ENCODE data around the gene CSRP3. TPM values are rescaled to one million over a fixed set of nuclear protein-coding genes. Genes with fewer than 3 reads are reported as not detected.

Gene CSRP3
- total and polyA plus RNA-seq, 8 donors, result 0.15 to 1.7 (median 0.31) TPM; not detected in 5

DNA sequence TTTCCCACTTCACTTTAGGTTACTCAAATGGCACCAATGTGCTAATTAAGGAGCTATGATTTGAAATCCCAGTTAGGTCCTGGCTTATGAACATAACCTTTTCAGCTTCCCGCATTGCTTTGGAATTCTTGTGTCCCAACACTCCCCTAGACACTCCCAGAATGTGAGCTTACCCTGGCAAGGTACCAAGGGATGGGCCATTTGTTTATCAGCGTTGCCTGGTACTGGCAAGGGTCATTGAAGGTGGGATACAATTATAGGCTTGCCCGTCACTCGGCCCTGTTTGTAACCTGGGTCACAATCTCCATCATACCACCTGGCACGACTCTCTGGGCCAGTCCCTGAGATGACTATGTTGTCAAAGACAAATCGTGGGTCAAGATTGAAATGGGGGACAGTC, 5.4 kb downstream of the CSRP3 start:
- Histone ChIP-seq H3K27ac (no peak overlapping the region), H3K9me3 (no peaks in the 10 kb centered on the region), H3K27me3 (no peaks in the 10 kb centered on the region), H3K4me3 (no peak overlapping the region), H3K36me3 (no peaks in the 10 kb centered on the region), H3K4me1 (peaks cover 0 to 19% (median 8%) of the 10 kb centered on the region in 4 donors)
- DNase-seq, result no peak
- 69 to 84% (median 81%) methylated on average over 6 of the region's 6 CpGs for WGBS, 5 donors
- TF ChIP-seq EP300 (IDR thresholded peaks at IDR 0.05), result no peak
- no peak for TF ChIP-seq POLR2A (IDR thresholded peaks at IDR 0.05)
- intact Hi-C loops (cut with DNase I; ENCODE audit: low total_unique reads), result no loop called here

- TF ChIP-seq POLR2AphosphoS5 (IDR thresholded peaks at IDR 0.05), result no peak
- TF ChIP-seq, protein P1, sequence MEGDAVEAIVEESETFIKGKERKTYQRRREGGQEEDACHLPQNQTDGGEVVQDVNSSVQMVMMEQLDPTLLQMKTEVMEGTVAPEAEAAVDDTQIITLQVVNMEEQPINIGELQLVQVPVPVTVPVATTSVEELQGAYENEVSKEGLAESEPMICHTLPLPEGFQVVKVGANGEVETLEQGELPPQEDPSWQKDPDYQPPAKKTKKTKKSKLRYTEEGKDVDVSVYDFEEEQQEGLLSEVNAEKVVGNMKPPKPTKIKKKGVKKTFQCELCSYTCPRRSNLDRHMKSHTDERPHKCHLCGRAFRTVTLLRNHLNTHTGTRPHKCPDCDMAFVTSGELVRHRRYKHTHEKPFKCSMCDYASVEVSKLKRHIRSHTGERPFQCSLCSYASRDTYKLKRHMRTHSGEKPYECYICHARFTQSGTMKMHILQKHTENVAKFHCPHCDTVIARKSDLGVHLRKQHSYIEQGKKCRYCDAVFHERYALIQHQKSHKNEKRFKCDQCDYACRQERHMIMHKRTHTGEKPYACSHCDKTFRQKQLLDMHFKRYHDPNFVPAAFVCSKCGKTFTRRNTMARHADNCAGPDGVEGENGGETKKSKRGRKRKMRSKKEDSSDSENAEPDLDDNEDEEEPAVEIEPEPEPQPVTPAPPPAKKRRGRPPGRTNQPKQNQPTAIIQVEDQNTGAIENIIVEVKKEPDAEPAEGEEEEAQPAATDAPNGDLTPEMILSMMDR (IDR thresholded peaks at IDR 0.05), result no peak
- intact Hi-C loops (cut with DNase I; ENCODE audit: low total_unique reads), result no loop called here
- 87 to 92% (median 91%) methylated on average over 4 of the region's 4 CpGs for WGBS, 5 donors
Measured at GRCh38 chr11:19194620-19195308, 7.0 kb downstream of the CSRP3 start.

DNA sequence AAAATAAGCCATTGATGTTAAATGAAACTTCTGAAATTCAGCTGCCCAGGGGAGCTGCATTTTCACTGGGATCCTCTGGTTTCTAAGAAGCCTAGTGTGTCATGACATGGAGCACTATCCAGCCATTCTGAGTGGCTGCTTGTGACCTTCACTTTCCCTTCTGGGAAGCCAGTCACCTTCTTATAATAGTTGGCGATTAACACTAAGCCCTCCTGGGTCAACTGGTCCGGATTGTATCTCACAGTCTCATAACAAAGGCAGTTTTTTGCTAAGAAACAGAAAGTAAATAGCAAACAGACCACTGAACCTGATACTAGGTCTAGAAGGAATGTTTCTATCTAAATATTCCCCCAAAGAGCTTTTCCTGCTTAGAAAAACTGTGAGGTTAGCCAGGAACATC, 7.9 kb downstream of the CSRP3 start:
- H3K4me3 ChIP-seq, result no peak overlapping the region
- whole genome bisulfite sequencing, 5 donors, result 29 to 63% (median 39%) methylated on average over 2 of the region's 2 CpGs
- H3K36me3 ChIP-seq, result no peaks in the 10 kb centered on the region
- peaks cover 0 to 1% (median 0%) of the 10 kb centered on the region in 4 donors for H3K4me1 ChIP-seq
- no peak overlapping the region for H3K27ac ChIP-seq
- TF ChIP-seq, protein P1 (IDR thresholded peaks at IDR 0.05), result no peak
- TF ChIP-seq EP300 (IDR thresholded peaks at IDR 0.05), result no peak
- no peak for TF ChIP-seq POLR2AphosphoS5 (IDR thresholded peaks at IDR 0.05)
- no peak for TF ChIP-seq POLR2A (IDR thresholded peaks at IDR 0.05)
- H3K27me3 ChIP-seq, result no peaks in the 10 kb centered on the region
- peak in 1 of 2 donors; percentile 47 for DNase-seq
- intact Hi-C loops (cut with DNase I; ENCODE audit: low total_unique reads), result no loop called here
- H3K9me3 ChIP-seq, result no peaks in the 10 kb centered on the region

More at GRCh38 chr11:19194620-19195308, 7.0 kb downstream of the CSRP3 start:
- no peak for DNase-seq
- no peak overlapping the region for H3K4me3 ChIP-seq
- peaks cover 0 to 7% (median 2%) of the 10 kb centered on the region in 4 donors for H3K4me1 ChIP-seq
- H3K27ac ChIP-seq, result no peak overlapping the region
- no peaks in the 10 kb centered on the region for H3K27me3 ChIP-seq
- no peaks in the 10 kb centered on the region for H3K36me3 ChIP-seq
- H3K9me3 ChIP-seq, result no peaks in the 10 kb centered on the region

GRCh38 chr11:19191530-19192169, 10.1 kb downstream of the CSRP3 start:
- no peak overlapping the region for H3K27ac ChIP-seq
- H3K36me3 ChIP-seq, result no peaks in the 10 kb centered on the region
- intact Hi-C loops (cut with DNase I; ENCODE audit: low total_unique reads), result no loop called here
- H3K4me1 ChIP-seq, result no peaks in the 10 kb centered on the region
- TF ChIP-seq EP300 (IDR thresholded peaks at IDR 0.05), result no peak
- TF ChIP-seq POLR2A (IDR thresholded peaks at IDR 0.05), result no peak
- no peak for TF ChIP-seq POLR2AphosphoS5 (IDR thresholded peaks at IDR 0.05)
- TF ChIP-seq, protein P1 (IDR thresholded peaks at IDR 0.05), result no peak
- 68 to 76% (median 71%) methylated on average over 7 of the region's 7 CpGs for WGBS, 5 donors
- no peaks in the 10 kb centered on the region for H3K9me3 ChIP-seq
- H3K27me3 ChIP-seq, result no peaks in the 10 kb centered on the region
- peak in 1 of 2 donors; percentile 51 for DNase-seq
- H3K4me3 ChIP-seq, result no peak overlapping the region

GRCh38 chr11:19187833-19188258, 13.9 kb downstream of the CSRP3 start:
- Histone ChIP-seq H3K4me1 (no peaks in the 10 kb centered on the region), H3K9me3 (no peaks in the 10 kb centered on the region), H3K36me3 (no peaks in the 10 kb centered on the region), H3K27me3 (no peaks in the 10 kb centered on the region), H3K27ac (no peak overlapping the region), H3K4me3 (no peak overlapping the region)
- intact Hi-C loops (cut with DNase I; ENCODE audit: low total_unique reads), result no loop called here
- TF ChIP-seq, protein P1 (IDR thresholded peaks at IDR 0.05), result no peak
- no peak for TF ChIP-seq POLR2AphosphoS5 (IDR thresholded peaks at IDR 0.05)
- no peak for TF ChIP-seq POLR2A (IDR thresholded peaks at IDR 0.05)
- TF ChIP-seq EP300 (IDR thresholded peaks at IDR 0.05), result no peak
- no peak for DNase-seq
- 83 to 97% (median 92%) methylated on average over 8 to 9 of the region's 9 CpGs for WGBS, 5 donors

All from stomach (tissue), 9 donors.